Measurements from ENCODE around the gene ILDR2. TPM values are rescaled to one million over a fixed set of nuclear protein-coding genes. Genes with fewer than 3 reads are reported as not detected.

ILDR2 gene
- total RNA-seq, 1 donor from 2014 or later = 3.6 TPM

DNA sequence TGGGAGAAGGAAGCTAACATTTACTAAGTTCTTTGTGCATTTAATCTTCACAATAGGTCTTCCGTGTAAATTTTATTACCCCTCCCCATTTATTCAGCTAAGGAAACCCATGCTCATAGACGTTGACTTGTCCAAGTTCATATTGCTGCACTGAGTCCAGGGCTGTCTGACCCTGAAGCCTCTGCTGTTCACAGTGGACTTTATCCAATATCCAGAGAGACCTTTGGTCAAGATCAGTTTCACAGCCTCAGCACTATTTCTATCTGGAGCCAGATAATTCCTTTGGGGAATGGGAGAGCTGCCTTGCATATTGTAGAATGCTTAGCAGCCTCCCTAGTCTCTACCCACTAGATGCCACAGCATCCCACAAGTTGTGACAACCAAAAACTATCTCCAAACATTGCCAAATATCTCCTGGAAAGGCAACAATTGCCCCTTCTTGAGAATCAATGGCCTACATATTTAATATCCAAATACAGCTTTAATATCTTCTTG, 26.4 kb downstream of the ILDR2 start:
- Histone ChIP-seq H3K4me1 (peaks cover 22% of the 10 kb centered on the region), H3K9me3 (replicated peaks) (no peaks in the 10 kb centered on the region), H3K27me3 (ENCODE audit: low read depth) (peaks cover 33% of the 10 kb centered on the region), H3K36me3 (no peaks in the 10 kb centered on the region), H3K4me3 (no peak overlapping the region), H3K27ac (replicated peaks) (no peak overlapping the region)
- intact Hi-C loops (cut with micrococcal nuclease) = no loop called here
- no peak for TF ChIP-seq CTCF (IDR thresholded peaks at IDR 0.05; ENCODE audit: borderline replicate concordance)
- DNase-seq = no peak

DNA sequence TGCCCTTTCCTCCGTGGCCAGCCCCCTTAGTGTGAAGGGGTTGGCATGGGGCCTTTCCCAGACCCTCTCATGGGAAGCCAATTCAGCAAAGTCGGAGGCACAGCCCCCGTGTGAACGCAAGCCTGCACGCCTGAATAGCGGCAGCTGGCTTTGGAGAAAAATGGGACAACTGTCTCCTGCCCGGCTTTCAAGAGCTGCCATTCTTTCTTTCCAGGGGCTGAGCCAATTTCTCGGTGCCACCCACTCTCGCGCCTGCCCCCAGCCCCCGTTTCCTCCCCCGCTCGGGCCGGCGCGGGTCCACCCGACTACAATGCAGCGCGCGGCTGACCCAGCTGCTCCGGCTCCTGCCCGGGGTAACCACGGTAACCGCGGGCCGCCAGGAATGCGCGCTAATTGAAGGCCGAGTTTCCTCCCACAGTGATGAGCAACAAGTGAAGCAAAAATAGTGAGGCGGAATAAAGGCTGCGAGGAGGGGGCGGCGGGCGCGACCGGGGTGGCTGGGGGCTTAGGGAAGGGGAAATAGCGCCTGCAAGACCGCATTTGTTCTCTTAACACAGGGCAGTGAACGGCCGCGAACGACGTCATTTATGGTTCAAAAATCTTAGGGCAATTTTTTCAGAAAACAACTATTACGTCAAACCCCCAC, 27.8 kb downstream of the ILDR2 start:
- H3K4me1 ChIP-seq = peaks cover 20% of the 10 kb centered on the region
- no peak for TF ChIP-seq CTCF (IDR thresholded peaks at IDR 0.05; ENCODE audit: borderline replicate concordance)
- peak overlapping the region; percentile 61 for H3K4me3 ChIP-seq
- no peaks in the 10 kb centered on the region for H3K9me3 ChIP-seq (replicated peaks)
- H3K27me3 ChIP-seq (ENCODE audit: low read depth) = peaks cover 33% of the 10 kb centered on the region
- no peaks in the 10 kb centered on the region for H3K36me3 ChIP-seq
- peak; percentile 25 for DNase-seq
- intact Hi-C loops (cut with micrococcal nuclease) = no loop called here
- no peak overlapping the region for H3K27ac ChIP-seq (replicated peaks)

DNA sequence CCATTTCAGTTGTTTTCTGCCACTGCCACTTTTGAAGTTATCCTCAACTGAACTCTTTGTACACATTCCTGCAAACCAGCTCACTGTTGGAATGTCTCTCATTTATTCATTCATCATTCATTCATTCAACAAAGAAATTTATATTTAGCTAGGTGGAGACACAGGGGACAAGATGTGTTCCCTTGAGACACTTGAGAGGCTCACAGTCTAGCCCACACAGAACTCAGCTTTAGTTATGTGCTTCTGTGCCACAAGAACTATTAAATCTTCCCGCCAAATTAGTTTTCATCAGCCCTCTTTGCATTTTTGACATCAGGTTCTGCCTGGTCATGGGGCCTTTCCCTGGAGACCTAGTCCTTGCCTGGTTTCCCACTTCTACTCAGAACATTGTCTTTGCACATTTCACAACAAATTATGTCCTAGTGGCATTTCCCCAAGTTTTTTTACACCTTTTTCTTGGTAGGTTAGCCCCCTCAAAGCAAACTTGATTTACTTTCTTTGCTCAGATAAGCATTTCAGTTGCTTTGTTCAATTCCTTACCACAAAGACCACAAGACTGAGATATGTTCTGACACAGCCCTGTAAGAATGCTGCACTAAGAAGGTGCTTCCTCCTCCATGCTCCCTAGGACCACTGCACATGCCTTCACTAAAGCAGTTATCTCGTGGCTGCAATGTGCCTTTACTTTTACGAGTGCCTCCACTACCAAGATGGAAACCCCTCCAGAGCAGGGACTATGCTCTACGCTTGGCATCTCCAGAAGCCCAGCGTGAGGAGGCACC, 31.0 kb downstream of the ILDR2 start:
- H3K36me3 ChIP-seq = no peaks in the 10 kb centered on the region
- no peak overlapping the region for H3K4me3 ChIP-seq
- no peak for TF ChIP-seq CTCF (IDR thresholded peaks at IDR 0.05; ENCODE audit: borderline replicate concordance)
- intact Hi-C loops (cut with micrococcal nuclease) = no loop called here
- no peaks in the 10 kb centered on the region for H3K9me3 ChIP-seq (replicated peaks)
- no peak overlapping the region for H3K27ac ChIP-seq (replicated peaks)
- peaks cover 25% of the 10 kb centered on the region for H3K27me3 ChIP-seq (ENCODE audit: low read depth)
- H3K4me1 ChIP-seq = peaks cover 10% of the 10 kb centered on the region
- DNase-seq = no peak

- Histone ChIP-seq H3K27me3 (ENCODE audit: low read depth) (peaks cover 5% of the 10 kb centered on the region), H3K36me3 (no peaks in the 10 kb centered on the region), H3K27ac (replicated peaks) (no peak overlapping the region), H3K9me3 (replicated peaks) (no peaks in the 10 kb centered on the region), H3K4me3 (no peak overlapping the region), H3K4me1 (peaks cover 16% of the 10 kb centered on the region)
- TF ChIP-seq CTCF (IDR thresholded peaks at IDR 0.05; ENCODE audit: borderline replicate concordance) = no peak
- intact Hi-C loops (cut with micrococcal nuclease) = no loop called here
- DNase-seq = no peak
Measured at GRCh38 chr1:166939741-166940375, 35.5 kb downstream of the ILDR2 start.

- H3K36me3 ChIP-seq = no peaks in the 10 kb centered on the region
- DNase-seq = no peak
- intact Hi-C loops (cut with micrococcal nuclease) = no loop called here
- TF ChIP-seq CTCF (IDR thresholded peaks at IDR 0.05; ENCODE audit: borderline replicate concordance) = no peak
- H3K9me3 ChIP-seq (replicated peaks) = no peaks in the 10 kb centered on the region
- peaks cover 16% of the 10 kb centered on the region for H3K4me1 ChIP-seq
- H3K27ac ChIP-seq (replicated peaks) = peak overlapping the region; percentile 48
- no peak overlapping the region for H3K4me3 ChIP-seq
- H3K27me3 ChIP-seq (ENCODE audit: low read depth) = peaks cover 12% of the 10 kb centered on the region
Measured at GRCh38 chr1:166937962-166938361, 37.4 kb downstream of the ILDR2 start.
